SK-N-SH treated with all-trans-retinoic acid at 6 μM for 48 hours (cell line): ENCODE measurements around the gene CLNK.

Experiments used
- BACH2 ChIP-seq: fragments of 250-450 bp; sonication (Bioruptor Pico); IDR thresholded peaks from 2 replicates; pipeline ENCODE4 v1.9.0; 2021; ENCODE audit warnings: mild to moderate bottlenecking, borderline replicate concordance
- CREB5 ChIP-seq: fragments of 250-450 bp; sonication (Bioruptor Pico); IDR thresholded peaks from 2 replicates; pipeline ENCODE4 v1.5.1; 2020; ENCODE audit warnings: low read depth, mild to moderate bottlenecking, moderate library complexity
- GLIS3 ChIP-seq: fragments of 250-450 bp; sonication (Bioruptor Pico); IDR thresholded peaks from 2 replicates; pipeline ENCODE4 v1.5.0; 2020; ENCODE audit warnings: mild to moderate bottlenecking, moderate library complexity
- ISL1 ChIP-seq: fragments of 250-450 bp; sonication (Bioruptor Pico); IDR thresholded peaks from 2 replicates; pipeline ENCODE4 v2.1.2; 2022; ENCODE audit warnings: mild to moderate bottlenecking, moderate library complexity
- POU6F1 ChIP-seq: fragments of 250-450 bp; sonication (Bioruptor Pico); IDR thresholded peaks from 2 replicates; pipeline ENCODE4 v1.8.0; 2021; ENCODE audit warnings: low read depth, mild to moderate bottlenecking, moderate library complexity, borderline replicate concordance
- TCF4 ChIP-seq: fragments of 250-450 bp; sonication (Bioruptor Pico); IDR thresholded peaks from 2 replicates; pipeline ENCODE4 v1.8.0; 2021; ENCODE audit warnings: mild to moderate bottlenecking, moderate library complexity, borderline replicate concordance
- ZC3H10 ChIP-seq: fragments of 250-450 bp; sonication (Bioruptor Pico); IDR thresholded peaks from 2 replicates; pipeline ENCODE4 v1.5.1; 2021; ENCODE audit warnings: mild to moderate bottlenecking, moderate library complexity
- ZFP3 ChIP-seq: fragments of 250-450 bp; sonication (Bioruptor Pico); IDR thresholded peaks from 2 replicates; pipeline ENCODE4 v1.5.0; 2020; ENCODE audit warnings: mild to moderate bottlenecking, moderate library complexity
- ZNF70 ChIP-seq: fragments of 450-650 bp; formaldehyde crosslinking; IDR thresholded peaks from 2 replicates; pipeline ENCODE4 v1.5.0; 2020; ENCODE audit warnings: mild to moderate bottlenecking, moderate library complexity

- TF ChIP-seq TCF4 (CRISPR knock-in tag) (no peak), GLIS3 (CRISPR knock-in tag) (no peak), CREB5 (no peak), BACH2 (CRISPR knock-in tag) (no peak), ZNF70 (CRISPR knock-in tag) (no peak), ISL1 (CRISPR knock-in tag) (no peak), POU6F1 (CRISPR knock-in tag) (no peak), ZC3H10 (CRISPR knock-in tag) (no peak), ZFP3 (no peak)
Measured at GRCh38 chr4:10613926-10614478, 70.6 kb downstream of the CLNK start.
